ENCODE measurements around the gene ITIH5. TPM values are rescaled to one million over a fixed set of nuclear protein-coding genes. Genes with fewer than 3 reads are reported as not detected.

ITIH5 gene
- polyA plus RNA-seq, 3 donors, result not detected

- no peak overlapping the region for H3K9ac ChIP-seq (ENCODE audit: insufficient read depth, low read length, poor library complexity, severe bottlenecking)
- Mint-ChIP-seq H3K36me3 (no peaks in the 10 kb centered on the region), H3K4me1 (peaks cover 14% of the 10 kb centered on the region), H3K9me3 (peaks cover 1 to 7% (median 4%) of the 10 kb centered on the region in 7 donors), H3K27ac (no peak overlapping the region), H3K4me3 (no peak overlapping the region), H3K27me3 (ENCODE audit: low read depth in 3 of 3) (peaks cover 0 to 5% (median 2%) of the 10 kb centered on the region in 3 donors)
- H3K27ac ChIP-seq (ENCODE audit: low read depth in 1 of 2, low read length in 2 of 2), result no peak overlapping the region
- intact Hi-C loops (cut with micrococcal nuclease), result no loop called here
- no peaks in the 10 kb centered on the region for H4K20me1 ChIP-seq (ENCODE audit: insufficient read depth, low read length)
- DNase-seq, result no peak
- no peaks in the 10 kb centered on the region for H3K79me2 ChIP-seq (ENCODE audit: insufficient read depth, low read length)
- TF ChIP-seq CTCF (IDR thresholded peaks at IDR 0.05), result no peak
- H3K27me3 ChIP-seq (ENCODE audit: control insufficient read depth in 2 of 2, insufficient read depth in 2 of 2, low read length in 2 of 2), result no peaks in the 10 kb centered on the region
- peaks cover 0 to 5% of the 10 kb centered on the region in 2 donors for H3K9me3 ChIP-seq (replicated peaks in 1 of 2; ENCODE audit: control insufficient read depth in 1 of 2, insufficient read depth in 1 of 2, low read length in 2 of 2)
- no peak overlapping the region for H2AFZ ChIP-seq (ENCODE audit: insufficient read depth, low read depth, low read length, poor library complexity, severe bottlenecking)
- no peak overlapping the region for H3K4me2 ChIP-seq (replicated peaks; ENCODE audit: extremely low read depth, low read length, poor library complexity, severe bottlenecking)
- H3K4me3 ChIP-seq (replicated peaks in 1 of 3; ENCODE audit: low read depth in 2 of 3, low read length in 3 of 3), result no peak overlapping the region
- H3K4me1 ChIP-seq (ENCODE audit: control insufficient read depth in 1 of 2, insufficient read depth in 2 of 2, low read length in 2 of 2), result peaks cover 0 to 5% of the 10 kb centered on the region in 2 donors
- no peaks in the 10 kb centered on the region for H3K36me3 ChIP-seq (replicated peaks in 1 of 2; ENCODE audit: control insufficient read depth in 1 of 2, insufficient read depth in 2 of 2, low read length in 2 of 2)
- WGBS (ENCODE audit: insufficient coverage), result no CpG with 5 or more reads among the region's 6 CpGs
These were observed 147.4 kb downstream of the ITIH5 start for GRCh38 chr10:7519351-7519750.

DNA sequence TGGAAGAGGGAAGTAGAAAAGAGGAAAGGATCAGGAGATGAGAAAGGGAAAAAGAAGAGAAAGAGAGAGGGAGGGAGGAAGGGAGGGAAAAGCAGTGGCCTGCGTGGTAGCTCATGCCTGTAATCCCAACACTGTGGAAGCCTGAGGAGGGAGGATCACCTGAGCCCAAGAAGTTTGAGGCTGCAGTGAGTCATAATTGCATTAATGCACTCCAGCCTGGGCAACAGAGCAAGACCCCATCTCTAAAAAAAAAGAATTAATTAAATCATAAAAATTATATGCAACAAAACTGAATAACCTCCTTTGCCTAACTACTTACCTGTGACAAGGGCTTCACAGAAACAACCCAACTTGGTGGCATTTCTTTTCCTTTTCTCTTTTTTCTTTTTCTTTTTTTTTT, 148.1 kb downstream of the ITIH5 start:
- Mint-ChIP-seq H3K4me3 (no peak overlapping the region), H3K27me3 (ENCODE audit: low read depth in 3 of 3) (peaks cover 0 to 5% (median 2%) of the 10 kb centered on the region in 3 donors), H3K27ac (peak overlapping the region in 1 of 7 donors; percentile 20), H3K36me3 (no peaks in the 10 kb centered on the region), H3K9me3 (peaks cover 1 to 6% (median 4%) of the 10 kb centered on the region in 7 donors), H3K4me1 (peaks cover 14% of the 10 kb centered on the region)
- DNase-seq, result no peak
- TF ChIP-seq CTCF (IDR thresholded peaks at IDR 0.05), result no peak
- no peaks in the 10 kb centered on the region for H3K36me3 ChIP-seq (replicated peaks in 1 of 2; ENCODE audit: control insufficient read depth in 1 of 2, insufficient read depth in 2 of 2, low read length in 2 of 2)
- H2AFZ ChIP-seq (ENCODE audit: insufficient read depth, low read depth, low read length, poor library complexity, severe bottlenecking), result no peak overlapping the region
- no peak overlapping the region for H3K4me2 ChIP-seq (replicated peaks; ENCODE audit: extremely low read depth, low read length, poor library complexity, severe bottlenecking)
- no peaks in the 10 kb centered on the region for H4K20me1 ChIP-seq (ENCODE audit: insufficient read depth, low read length)
- H3K79me2 ChIP-seq (ENCODE audit: insufficient read depth, low read length), result no peaks in the 10 kb centered on the region
- H3K4me1 ChIP-seq (ENCODE audit: control insufficient read depth in 1 of 2, insufficient read depth in 2 of 2, low read length in 2 of 2), result peaks cover 0 to 5% of the 10 kb centered on the region in 2 donors
- H3K9me3 ChIP-seq (replicated peaks in 1 of 2; ENCODE audit: control insufficient read depth in 1 of 2, insufficient read depth in 1 of 2, low read length in 2 of 2), result peaks cover 0 to 5% of the 10 kb centered on the region in 2 donors
- H3K4me3 ChIP-seq (replicated peaks in 1 of 3; ENCODE audit: low read depth in 2 of 3, low read length in 3 of 3), result no peak overlapping the region
- no peak overlapping the region for H3K9ac ChIP-seq (ENCODE audit: insufficient read depth, low read length, poor library complexity, severe bottlenecking)
- intact Hi-C loops (cut with micrococcal nuclease), result no loop called here
- H3K27me3 ChIP-seq (ENCODE audit: control insufficient read depth in 2 of 2, insufficient read depth in 2 of 2, low read length in 2 of 2), result no peaks in the 10 kb centered on the region
- no peak overlapping the region for H3K27ac ChIP-seq (ENCODE audit: low read depth in 1 of 2, low read length in 2 of 2)
- 63% methylated on average over 1 of the region's 1 CpG for WGBS (ENCODE audit: insufficient coverage)
